ENCODE measurements around the gene SLC6A7.

Gene SLC6A7

DNA sequence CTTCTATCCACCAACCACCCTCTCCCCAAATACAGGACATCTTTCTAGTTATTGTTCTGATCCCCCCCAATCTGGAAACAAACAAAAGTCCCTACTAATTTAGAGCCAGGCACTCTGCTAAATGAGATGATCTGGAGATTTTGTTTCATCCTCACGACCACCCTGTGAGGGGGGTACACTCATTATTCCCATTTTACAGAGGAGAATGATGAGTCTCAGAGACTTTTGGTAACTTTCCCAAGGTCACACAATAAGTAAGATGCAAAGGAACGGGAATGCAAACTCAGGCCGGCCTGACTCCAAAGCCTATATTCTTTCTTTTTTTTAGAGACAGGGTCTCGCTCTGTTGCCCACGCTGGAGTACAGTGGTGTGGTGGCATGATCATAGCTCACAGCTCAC, 43.6 kb upstream of the SLC6A7 start:
- Histone ChIP-seq H4K20me1 (no peaks in the 10 kb centered on the region), H3K4me3 (no peak overlapping the region), H3K27ac (peak overlapping the region; percentile 93), H3K36me3 (peaks cover 44% of the 10 kb centered on the region), H3K4me1 (peaks cover 94% of the 10 kb centered on the region), H3K4me2 (peak overlapping the region; percentile 100), H3K27me3 (no peaks in the 10 kb centered on the region), H3K9ac (peak overlapping the region; percentile 86), H3K9me3 (no peaks in the 10 kb centered on the region)
- TF ChIP-seq Cebpa-rat (IDR thresholded peaks at IDR 0.05): no peak

DNA sequence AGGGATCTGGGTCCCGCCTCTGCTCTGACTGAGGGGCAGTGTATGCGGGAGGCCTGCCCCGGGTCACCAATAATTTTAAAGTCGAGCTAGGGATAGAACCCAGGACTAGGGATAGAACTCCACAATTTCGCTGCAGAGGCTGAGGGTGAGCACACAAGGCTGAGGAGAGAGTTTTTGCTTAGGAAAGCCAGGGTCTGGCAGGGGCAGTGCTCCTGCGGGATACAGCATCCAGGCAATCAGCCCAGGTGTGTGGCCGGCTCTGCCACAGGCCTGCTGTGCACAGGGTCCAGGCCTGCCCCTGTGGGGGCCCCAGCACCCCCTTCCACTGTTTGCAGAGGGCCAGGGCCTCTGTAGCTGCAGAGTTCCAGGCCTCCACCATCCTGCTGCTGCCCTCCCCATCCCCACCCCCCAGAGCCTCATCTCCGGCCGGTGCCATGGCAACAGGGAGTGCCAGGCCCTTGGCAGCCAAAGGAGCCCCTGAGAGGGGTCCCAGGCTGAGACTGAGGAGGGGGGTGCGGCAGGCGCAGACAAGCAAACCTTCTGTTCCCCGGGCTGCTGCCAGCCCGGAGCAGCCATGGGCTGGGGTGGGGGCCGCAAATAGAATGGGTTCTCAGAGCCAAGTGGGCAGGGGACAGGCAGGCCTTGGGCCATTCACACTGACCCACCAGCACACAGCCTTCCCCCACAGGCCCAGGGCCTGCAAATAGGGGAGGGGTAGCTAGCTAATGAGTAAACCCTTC, 42.8 kb upstream of the SLC6A7 start:
- no peaks in the 10 kb centered on the region for H3K27me3 ChIP-seq
- TF ChIP-seq Cebpa-rat (IDR thresholded peaks at IDR 0.05): no peak
- peak overlapping the region; percentile 86 for H3K9ac ChIP-seq
- no peaks in the 10 kb centered on the region for H4K20me1 ChIP-seq
- no peaks in the 10 kb centered on the region for H3K9me3 ChIP-seq
- peak overlapping the region; percentile 100 for H3K4me2 ChIP-seq
- H3K27ac ChIP-seq: peak overlapping the region; percentile 93
- H3K36me3 ChIP-seq: peaks cover 48% of the 10 kb centered on the region
- H3K4me3 ChIP-seq: peak overlapping the region; percentile 21; the same call in 1 of the 2 replicates
- H3K4me1 ChIP-seq: peaks cover 94% of the 10 kb centered on the region

DNA sequence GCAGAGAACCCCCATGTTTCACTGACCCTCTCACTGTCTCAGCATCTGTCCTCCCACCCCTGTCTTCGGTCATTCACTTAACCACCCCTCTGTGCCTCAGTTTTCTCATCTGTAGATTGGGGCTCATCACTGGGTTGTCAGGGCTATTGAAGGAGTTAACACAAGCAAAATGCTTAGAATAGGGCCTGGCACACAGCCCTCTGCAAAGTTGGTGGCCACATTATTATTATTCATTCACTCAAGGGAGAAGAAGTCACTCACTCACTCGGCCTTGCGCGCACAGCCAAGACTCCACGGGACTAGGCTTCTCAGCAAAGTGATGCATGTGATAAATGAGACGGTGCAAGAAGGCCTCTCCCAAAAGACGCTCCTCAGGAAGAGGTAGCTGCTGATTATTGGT, 42.2 kb upstream of the SLC6A7 start:
- Histone ChIP-seq H3K36me3 (peaks cover 50% of the 10 kb centered on the region), H4K20me1 (0 out of 2 replicates have a peak, but pooled peaks cover 5% of the 10 kb centered on the region), H3K4me2 (peak overlapping the region; percentile 100), H3K4me1 (peaks cover 94% of the 10 kb centered on the region), H3K27me3 (no peaks in the 10 kb centered on the region), H3K9me3 (no peaks in the 10 kb centered on the region), H3K4me3 (no peak overlapping the region), H3K27ac (peak overlapping the region; percentile 93), H3K9ac (peak overlapping the region; percentile 86)
- TF ChIP-seq Cebpa-rat (IDR thresholded peaks at IDR 0.05): no peak

DNA sequence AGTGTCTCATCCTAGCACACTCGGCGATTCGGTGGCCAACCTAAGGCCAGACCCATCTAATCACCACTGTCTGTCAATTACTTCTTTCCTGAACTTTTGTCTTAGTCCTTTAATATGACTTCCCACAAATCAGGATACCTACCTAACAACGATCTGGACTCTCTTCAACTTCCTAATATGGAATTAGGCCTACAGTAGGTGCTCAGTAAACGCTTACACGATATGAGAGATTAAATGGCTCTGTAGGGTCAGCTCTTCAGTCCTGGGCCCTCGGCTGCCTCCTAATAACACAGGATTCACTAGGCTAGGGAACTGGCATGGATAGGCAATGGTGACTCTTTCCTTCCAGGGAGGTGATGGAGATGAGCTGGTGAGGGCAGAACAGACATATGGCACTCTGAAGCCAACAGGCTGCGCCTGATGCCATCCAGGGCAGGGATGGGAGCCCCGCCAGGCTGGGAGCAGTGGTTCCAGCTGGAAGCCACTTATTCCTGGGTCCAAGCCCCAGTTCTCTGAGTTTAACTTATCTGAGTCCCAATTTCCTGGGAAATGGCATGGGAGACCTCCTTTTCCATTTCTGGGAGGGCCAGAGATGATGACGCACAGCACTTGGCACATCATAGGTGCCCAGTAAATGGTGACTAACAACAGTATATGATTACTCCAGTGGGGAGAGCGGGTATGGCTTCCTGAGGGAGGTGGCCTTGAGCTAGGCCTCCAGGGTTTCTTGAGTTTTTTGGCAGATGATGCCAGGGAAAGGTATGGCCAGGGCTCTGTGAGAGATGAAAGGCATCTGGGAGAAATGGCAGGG, 41.5 kb upstream of the SLC6A7 start:
- Histone ChIP-seq H4K20me1 (0 out of 2 replicates have a peak, but pooled peaks cover 5% of the 10 kb centered on the region), H3K27ac (peak overlapping the region; percentile 93), H3K9ac (peak overlapping the region; percentile 86; the same call in 1 of the 2 replicates), H3K4me2 (peak overlapping the region; percentile 100), H3K27me3 (no peaks in the 10 kb centered on the region), H3K4me3 (no peak overlapping the region), H3K4me1 (peaks cover 94% of the 10 kb centered on the region), H3K36me3 (peaks cover 57% of the 10 kb centered on the region), H3K9me3 (no peaks in the 10 kb centered on the region)
- no peak for TF ChIP-seq Cebpa-rat (IDR thresholded peaks at IDR 0.05)

DNA sequence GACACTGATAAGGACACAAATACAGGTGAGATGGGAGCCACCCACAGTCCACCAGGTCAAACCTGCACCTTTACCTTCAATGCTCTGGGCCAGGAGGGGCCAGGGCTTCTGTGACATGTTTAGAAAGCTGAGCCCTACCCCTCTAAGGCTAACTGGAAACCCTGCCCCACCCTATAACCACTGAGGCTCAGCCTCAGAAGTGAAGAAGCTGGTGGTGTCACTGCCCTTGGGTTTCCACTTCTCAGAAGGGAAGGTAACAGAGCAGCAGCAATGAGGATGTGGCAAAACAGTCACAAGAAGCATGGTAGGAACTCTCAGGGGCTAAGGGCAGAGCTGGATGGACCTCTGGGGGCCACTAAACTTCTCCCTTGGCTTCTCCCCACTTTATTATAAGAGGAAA, 40.2 kb upstream of the SLC6A7 start:
- TF ChIP-seq Cebpa-rat (IDR thresholded peaks at IDR 0.05): no peak
- H3K4me2 ChIP-seq: peak overlapping the region; percentile 100
- peak overlapping the region; percentile 54 for H3K9ac ChIP-seq
- peaks cover 94% of the 10 kb centered on the region for H3K4me1 ChIP-seq
- peaks cover 63% of the 10 kb centered on the region for H3K36me3 ChIP-seq
- H4K20me1 ChIP-seq: 0 out of 2 replicates have a peak, but pooled peaks cover 5% of the 10 kb centered on the region
- no peak overlapping the region for H3K4me3 ChIP-seq
- H3K27ac ChIP-seq: peak overlapping the region; percentile 93
- H3K9me3 ChIP-seq: no peaks in the 10 kb centered on the region
- no peaks in the 10 kb centered on the region for H3K27me3 ChIP-seq

- H3K36me3 ChIP-seq: peaks cover 50% of the 10 kb centered on the region
- H3K9ac ChIP-seq: peak overlapping the region; percentile 91
- H3K4me1 ChIP-seq: peaks cover 83% of the 10 kb centered on the region
- no peaks in the 10 kb centered on the region for H3K27me3 ChIP-seq
- peak overlapping the region; percentile 100 for H3K4me2 ChIP-seq
- H3K9me3 ChIP-seq: no peaks in the 10 kb centered on the region
- no peak for TF ChIP-seq Cebpa-rat (IDR thresholded peaks at IDR 0.05)
- H3K4me3 ChIP-seq: peak overlapping the region; percentile 86
- peak overlapping the region; percentile 93 for H3K27ac ChIP-seq
- H4K20me1 ChIP-seq: 0 out of 2 replicates have a peak, but pooled peaks cover 5% of the 10 kb centered on the region
Observed at GRCh38 chr5:150152636-150153462, 37.0 kb upstream of the SLC6A7 start.

- no peak for TF ChIP-seq Cebpa-rat (IDR thresholded peaks at IDR 0.05)
- H3K27ac ChIP-seq: peak overlapping the region; percentile 93
- H3K36me3 ChIP-seq: peaks cover 44% of the 10 kb centered on the region
- peaks cover 83% of the 10 kb centered on the region for H3K4me1 ChIP-seq
- no peaks in the 10 kb centered on the region for H3K9me3 ChIP-seq
- H3K9ac ChIP-seq: peak overlapping the region; percentile 91
- peak overlapping the region; percentile 86 for H3K4me3 ChIP-seq
- no peaks in the 10 kb centered on the region for H3K27me3 ChIP-seq
- H4K20me1 ChIP-seq: 0 out of 2 replicates have a peak, but pooled peaks cover 5% of the 10 kb centered on the region
- peak overlapping the region; percentile 100 for H3K4me2 ChIP-seq
Observed at GRCh38 chr5:150153483-150153882, 36.4 kb upstream of the SLC6A7 start.

GRCh38 chr5:150153957-150154617, 35.8 kb upstream of the SLC6A7 start:
- Histone ChIP-seq H3K9me3 (no peaks in the 10 kb centered on the region), H4K20me1 (0 out of 2 replicates have a peak, but pooled peaks cover 5% of the 10 kb centered on the region), H3K4me1 (peaks cover 83% of the 10 kb centered on the region), H3K4me3 (peak overlapping the region; percentile 86), H3K9ac (peak overlapping the region; percentile 91), H3K36me3 (peaks cover 38% of the 10 kb centered on the region), H3K27ac (peak overlapping the region; percentile 93), H3K27me3 (no peaks in the 10 kb centered on the region), H3K4me2 (peak overlapping the region; percentile 100)
- TF ChIP-seq Cebpa-rat (IDR thresholded peaks at IDR 0.05): no peak

Measured in BLaER1 (cell line).